CD4-positive, alpha-beta T cell treated with Interleukin-15 for 4 hours (primary cell): Measurements from ENCODE around the gene GARIN1A.

Experiments used
- DNase-seq: peaks from one replicate; pipeline ENCODE4 v3.0.0-alpha.2; 2020; ENCODE audit warnings: low spot score

Gene GARIN1A

DNA sequence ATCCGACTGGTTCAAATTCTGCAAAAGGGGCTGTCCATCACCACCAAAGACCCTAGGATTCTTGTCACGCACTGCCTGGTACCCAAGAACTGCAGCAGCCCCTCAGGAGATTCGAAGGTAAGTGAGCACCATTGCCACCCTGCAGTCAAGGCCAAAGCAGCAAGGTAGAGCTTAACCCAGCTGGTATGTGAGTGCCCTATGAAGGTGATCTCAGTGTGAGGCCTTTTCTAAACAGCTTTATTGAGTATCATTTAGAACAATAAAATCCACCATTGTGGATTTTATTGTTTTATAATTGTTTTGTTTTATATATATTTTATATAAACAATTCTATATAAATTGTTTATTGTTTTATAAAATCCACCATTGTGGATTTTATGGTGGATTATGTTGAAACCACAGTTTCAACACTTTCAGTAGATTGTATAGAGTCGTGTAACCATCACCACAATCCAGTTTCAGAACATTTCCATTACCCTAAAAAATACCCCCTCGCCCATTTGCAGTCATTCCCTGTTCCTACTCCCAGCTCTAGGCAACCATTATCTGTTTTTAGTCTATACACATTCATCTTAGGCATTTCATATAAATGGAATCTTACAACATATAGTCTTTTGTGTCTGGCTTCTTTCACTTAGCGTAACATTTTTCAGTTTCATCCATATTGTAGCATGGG, 47.0 kb downstream of the GARIN1A start:
- no peak for DNase-seq

- DNase-seq, result no peak
Measured at GRCh38 chr7:128721376-128721775, 49.3 kb downstream of the GARIN1A start.
